COLO829 (cell line): ENCODE results near the gene C9orf57.
"Not testable (repeated sequence)": the region's sequence is repeated elsewhere in the genome, so short reads cannot be mapped to it uniquely, and the experiment has no call there.

Source experiments
- DNase-seq: peaks from one replicate; pipeline ENCODE4 v3.0.0; 2012; ENCODE audit warnings: low spot score

The C9orf57 gene, protein sequence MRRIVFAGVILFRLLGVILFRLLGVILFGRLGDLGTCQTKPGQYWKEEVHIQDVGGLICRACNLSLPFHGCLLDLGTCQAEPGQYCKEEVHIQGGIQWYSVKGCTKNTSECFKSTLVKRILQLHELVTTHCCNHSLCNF

GRCh38 chr9:72060513-72060912, at the start of gene C9orf57:
Gene C9orf57, minus strand, starts transcription at chr9:72060613. Its CDS starts 1,282 bp downstream, at chr9:72059331.
- no peak for DNase-seq

- DNase-seq: no peak
Measured at GRCh38 chr9:72102520-72102919, 42.1 kb upstream of the C9orf57 start.

- not testable (repeated sequence) for DNase-seq
Measured at GRCh38 chr9:72095520-72095919, 35.1 kb upstream of the C9orf57 start.

DNA sequence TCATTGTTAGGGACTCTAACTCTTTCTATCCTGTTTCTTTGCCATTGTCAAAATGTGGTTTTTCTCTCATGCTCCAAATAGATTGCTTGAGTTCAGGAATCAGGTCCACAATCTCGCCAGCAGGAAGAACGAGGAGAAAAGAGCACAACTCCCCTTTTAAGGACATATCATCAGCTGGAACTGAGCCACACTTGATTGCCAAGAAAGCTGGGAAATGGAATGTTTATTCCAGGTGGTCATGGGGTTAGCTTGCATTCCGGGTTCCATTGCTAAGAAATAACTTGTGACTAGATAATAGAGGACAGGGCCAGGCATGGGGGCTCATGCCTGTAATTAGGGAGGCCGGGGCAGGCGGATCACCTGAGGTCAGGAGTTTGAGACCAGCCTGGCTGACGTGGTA, 32.4 kb upstream of the C9orf57 start:
- no peak for DNase-seq

- DNase-seq: no peak
Measured at GRCh38 chr9:72089451-72090130, 29.2 kb upstream of the C9orf57 start.

GRCh38 chr9:72082536-72082935, 22.1 kb upstream of the C9orf57 start:
- no peak for DNase-seq

- DNase-seq: not testable (repeated sequence)
Measured at GRCh38 chr9:72074666-72075065, 14.3 kb upstream of the C9orf57 start.

GRCh38 chr9:72065076-72065475, 4.7 kb upstream of the C9orf57 start:
- no peak for DNase-seq

DNA sequence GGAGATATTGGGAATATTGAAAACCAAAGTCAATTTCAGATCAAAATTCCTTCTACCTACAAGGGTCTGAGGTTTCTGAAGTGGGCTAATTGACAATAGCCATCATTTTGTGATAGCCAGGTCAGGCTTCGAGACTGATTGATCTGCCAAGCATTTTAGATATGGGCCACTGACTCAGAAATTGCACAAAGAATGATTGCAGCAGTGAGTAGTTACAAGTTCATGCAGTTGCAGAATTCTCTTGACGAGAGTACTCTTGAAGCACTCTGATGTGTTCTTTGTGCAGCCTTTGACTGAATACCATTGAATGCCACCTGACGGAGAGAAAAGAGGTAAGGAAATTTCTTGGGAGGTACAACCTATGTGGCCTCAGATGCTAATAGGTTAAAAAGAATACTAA, 8.3 kb downstream of the C9orf57 start:
- no peak for DNase-seq

DNA sequence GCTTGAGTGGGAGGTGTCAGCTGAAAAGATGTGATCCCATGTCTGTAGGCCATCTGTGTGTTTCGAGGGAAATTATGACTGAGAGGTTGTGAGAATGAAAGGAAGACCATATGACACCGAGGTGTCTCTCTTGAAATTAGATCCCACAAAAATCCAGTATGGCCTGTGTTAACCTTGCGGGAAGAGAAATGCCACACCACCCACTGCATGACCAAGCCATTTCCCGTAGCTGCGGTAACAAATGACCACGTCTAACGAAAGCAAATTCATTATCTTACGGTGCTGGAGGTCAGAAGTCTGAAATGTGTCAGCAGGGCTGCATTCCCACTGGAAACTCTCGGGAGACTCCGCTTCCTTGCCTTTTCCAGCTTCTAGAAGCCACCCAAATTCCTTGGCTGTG, 11.6 kb downstream of the C9orf57 start:
- no peak for DNase-seq

DNA sequence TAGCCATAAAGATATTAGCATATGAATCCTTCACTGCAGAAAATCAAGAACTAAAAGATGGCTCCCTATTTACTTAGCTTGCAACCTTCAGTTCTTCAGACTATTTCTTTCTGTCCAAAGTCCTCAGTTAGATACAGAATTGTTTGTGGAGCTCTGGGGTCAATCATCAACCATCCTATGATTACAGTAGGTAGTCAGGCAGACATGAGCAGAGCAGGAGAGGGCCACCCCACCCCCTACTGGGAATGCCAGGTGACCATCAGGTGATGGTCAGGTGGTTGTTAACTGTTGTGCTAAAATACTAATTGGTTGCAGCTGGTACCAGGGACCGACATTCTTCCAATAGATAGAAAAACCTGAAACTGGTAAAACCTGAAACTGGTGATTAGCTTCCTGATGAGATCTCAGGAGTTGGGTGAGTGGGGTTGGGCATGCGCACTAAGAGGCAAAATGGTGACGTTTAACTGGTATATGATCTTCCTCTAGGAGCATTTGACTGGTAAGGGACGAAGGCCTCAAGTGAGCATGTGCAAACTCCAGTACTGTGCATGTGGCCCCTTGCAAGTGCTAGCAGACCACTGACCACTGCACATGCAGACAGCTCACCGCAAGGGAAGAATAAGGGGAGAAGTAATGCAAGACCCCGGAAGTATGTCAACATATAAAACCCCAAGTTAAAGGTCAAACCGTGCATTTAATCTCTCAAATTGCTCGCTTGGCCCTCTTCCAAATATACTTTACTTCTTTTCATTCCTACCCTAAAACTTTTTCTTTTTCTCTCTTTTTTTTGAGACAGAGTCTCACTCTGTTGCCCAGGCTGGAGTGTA, 13.6 kb downstream of the C9orf57 start:
- no peak for DNase-seq

GRCh38 chr9:72044095-72044494, 16.3 kb downstream of the C9orf57 start:
- DNase-seq: no peak

- DNase-seq: no peak
Measured at GRCh38 chr9:72043576-72043975, 16.8 kb downstream of the C9orf57 start.

- no peak for DNase-seq
Measured at GRCh38 chr9:72042928-72043327, 17.5 kb downstream of the C9orf57 start.

GRCh38 chr9:72041775-72042194, 18.6 kb downstream of the C9orf57 start:
- DNase-seq: peak; percentile 57

GRCh38 chr9:72041369-72041768, 19.0 kb downstream of the C9orf57 start:
- no peak for DNase-seq

GRCh38 chr9:72039532-72039931, 20.9 kb downstream of the C9orf57 start:
- no peak for DNase-seq

DNA sequence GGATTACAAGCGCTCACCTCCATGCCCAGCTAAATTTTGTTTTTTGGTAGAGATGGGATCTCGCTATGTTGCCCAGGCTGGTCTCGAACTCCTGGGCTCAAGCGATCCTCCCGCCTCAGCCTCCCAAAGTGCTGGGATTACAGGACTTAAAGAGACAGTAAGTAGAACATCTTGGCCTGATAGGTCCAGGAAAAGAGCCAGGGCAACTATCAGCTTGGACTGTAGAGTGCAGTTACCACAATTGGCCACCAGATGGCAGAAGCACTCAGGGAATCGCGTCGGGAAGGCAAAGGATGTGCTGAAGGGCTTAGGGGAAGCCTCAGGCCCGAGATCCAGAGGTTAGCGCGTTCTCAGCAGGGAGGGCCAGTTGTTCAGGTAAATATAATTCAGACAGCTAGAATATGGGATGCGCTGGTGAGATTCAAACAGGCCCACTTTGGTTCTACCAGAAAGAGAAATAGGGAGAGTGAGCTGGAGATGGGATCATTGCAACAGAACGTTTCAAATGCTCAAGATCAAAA, 21.5 kb downstream of the C9orf57 start:
- peak; percentile 91 for DNase-seq

GRCh38 chr9:72038408-72038807, 22.0 kb downstream of the C9orf57 start:
- no peak for DNase-seq

DNA sequence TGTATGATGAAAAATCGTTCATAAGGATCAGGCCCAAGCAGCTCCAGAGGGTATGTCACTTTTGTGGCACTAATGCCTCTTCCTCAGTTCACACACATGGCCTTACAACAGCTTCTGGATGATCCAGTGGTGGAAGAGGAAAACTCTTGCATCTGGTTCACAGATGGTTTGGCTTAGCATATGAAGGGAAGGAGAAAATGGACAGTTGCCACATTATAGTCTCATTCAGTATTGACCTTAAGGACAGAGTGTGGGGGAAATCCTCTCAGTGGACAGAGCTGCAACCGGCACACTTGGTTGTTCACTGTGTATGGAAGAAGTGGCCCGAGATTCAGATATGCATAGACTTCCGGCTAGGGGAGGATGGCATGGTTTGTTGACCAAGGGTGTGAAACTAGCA, 22.8 kb downstream of the C9orf57 start:
- no peak for DNase-seq

GRCh38 chr9:72030767-72031166, 29.6 kb downstream of the C9orf57 start:
- DNase-seq: no peak

DNA sequence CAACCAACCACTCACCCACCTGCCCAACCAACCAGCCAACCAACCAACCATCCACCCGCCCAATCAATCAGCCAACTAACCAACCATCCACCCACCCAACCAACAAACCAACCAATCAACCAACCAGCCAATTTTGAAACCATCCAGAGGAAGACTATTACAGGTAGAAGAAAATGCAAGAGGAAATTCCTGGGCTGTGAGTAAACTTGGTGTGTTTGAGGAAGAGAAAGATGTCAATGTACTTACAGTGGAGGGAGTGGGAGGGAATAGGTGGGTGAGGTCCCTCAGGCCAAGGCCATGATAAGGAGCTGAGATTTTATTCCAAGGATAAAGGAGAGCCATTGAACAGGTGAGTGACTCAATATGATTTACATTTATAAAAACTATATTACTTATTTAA, 30.4 kb downstream of the C9orf57 start:
- DNase-seq: no peak

DNA sequence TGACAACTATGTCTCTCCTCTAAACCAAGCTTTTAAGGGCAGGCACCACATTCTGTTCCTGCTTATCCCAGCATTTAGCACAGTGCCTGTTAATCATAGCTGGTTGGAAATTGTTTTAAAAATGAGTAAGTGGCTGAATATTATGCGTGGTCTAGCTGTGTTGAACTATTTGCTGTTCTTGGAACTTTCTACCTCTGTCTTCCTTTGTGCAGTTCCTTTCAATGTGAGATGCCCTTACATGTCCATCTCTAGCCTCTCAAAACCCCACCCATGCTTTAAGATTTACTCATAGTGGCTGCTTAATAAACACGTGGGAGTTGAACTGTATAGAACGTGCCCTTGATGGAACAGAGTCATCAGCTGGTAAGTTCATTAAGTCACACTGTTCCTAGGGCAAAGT, 34.5 kb downstream of the C9orf57 start:
- DNase-seq: no peak
